T-helper 1 cell treated with Interleukin-12 subunit alpha and Interleukin-12 subunit beta and Interleukin-4 antibody, amounts not matched to agents 30 μg/mL and 1 μg/mL, for 36 hours (primary cell): ENCODE results near the gene OR1F1.
"Not testable (repeated sequence)": the region's sequence is repeated elsewhere in the genome, so short reads cannot be mapped to it uniquely, and the experiment has no call there.

Source experiments
- H3K27ac Mint-ChIP-seq: one replicate; pipeline ENCODE4 v1.8.0; 2021; ENCODE audit warnings: mild to moderate bottlenecking, mixed read lengths
- H3K27me3 Mint-ChIP-seq: one replicate; pipeline ENCODE4 v1.8.0; 2021; ENCODE audit warnings: low read depth, mixed read lengths
- H3K36me3 Mint-ChIP-seq: one replicate; pipeline ENCODE4 v1.8.0; 2021; ENCODE audit warnings: low read depth, mixed read lengths
- H3K4me1 Mint-ChIP-seq: one replicate; pipeline ENCODE4 v1.8.0; 2021; ENCODE audit warnings: low read depth, mixed read lengths
- H3K4me3 Mint-ChIP-seq: one replicate; pipeline ENCODE4 v1.8.0; 2021; ENCODE audit warnings: mild to moderate bottlenecking, moderate library complexity, mixed read lengths
- H3K9me3 Mint-ChIP-seq: one replicate; pipeline ENCODE4 v1.8.0; 2021; ENCODE audit warnings: mixed read lengths

OR1F1 gene

DNA sequence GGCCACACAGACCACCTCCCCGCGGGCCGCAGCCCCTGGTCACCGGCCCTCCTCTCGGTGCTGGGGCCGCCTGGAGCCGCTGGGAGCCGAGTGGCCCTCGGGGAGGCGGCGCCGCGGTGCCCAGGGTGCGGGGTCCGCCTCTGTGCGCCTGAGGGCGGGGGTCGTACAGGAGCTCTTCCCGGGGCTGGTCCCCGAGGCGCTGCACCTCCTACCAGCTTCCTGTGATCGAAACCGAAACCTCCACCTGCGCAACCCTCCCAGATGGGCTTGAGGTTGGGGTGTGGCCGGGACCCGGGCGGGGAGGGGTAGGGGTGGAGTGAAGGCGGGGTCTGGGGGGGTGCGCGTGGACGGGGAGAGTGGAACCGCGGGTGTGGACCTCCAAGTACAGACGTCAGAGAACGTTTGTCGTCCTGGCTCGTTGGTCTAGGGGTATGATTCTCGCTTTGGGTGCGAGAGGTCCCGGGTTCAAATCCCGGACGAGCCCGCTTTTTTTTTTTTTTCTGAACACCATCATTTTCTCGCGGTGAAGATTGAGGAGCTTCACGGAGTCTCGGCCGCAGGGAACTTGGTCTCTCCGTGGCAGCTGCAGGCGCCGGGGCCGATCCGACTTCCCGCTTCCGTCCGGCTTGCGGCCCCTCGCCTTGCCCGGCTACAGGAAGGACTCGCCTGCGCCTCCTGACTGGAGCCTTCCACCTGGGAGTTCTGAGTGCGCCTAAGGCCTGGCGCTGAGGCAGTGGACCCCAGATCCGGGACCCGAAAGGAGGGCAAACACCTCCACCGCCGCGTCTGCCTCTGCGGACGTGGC lies 29.3 kb upstream of the OR1F1 start:
- Mint-ChIP-seq H3K4me3 (peak overlapping the region; percentile 90), H3K4me1 (peaks cover 26% of the 10 kb centered on the region), H3K9me3 (no peaks in the 10 kb centered on the region), H3K27ac (peak overlapping the region; percentile 91), H3K36me3 (peaks cover 4% of the 10 kb centered on the region), H3K27me3 (peaks cover 17% of the 10 kb centered on the region)

- H3K4me1 Mint-ChIP-seq = peaks cover 30% of the 10 kb centered on the region
- peaks cover 4% of the 10 kb centered on the region for H3K36me3 Mint-ChIP-seq
- no peaks in the 10 kb centered on the region for H3K9me3 Mint-ChIP-seq
- peak overlapping the region; percentile 53 for H3K4me3 Mint-ChIP-seq
- no peak overlapping the region for H3K27ac Mint-ChIP-seq
- peaks cover 17% of the 10 kb centered on the region for H3K27me3 Mint-ChIP-seq
Observed at GRCh38 chr16:3161235-3162018, 26.6 kb upstream of the OR1F1 start.

GRCh38 chr16:3164121-3164991 lies 23.6 kb upstream of the OR1F1 start:
- Mint-ChIP-seq H3K4me3 (no peak overlapping the region), H3K36me3 (no peaks in the 10 kb centered on the region), H3K4me1 (peaks cover 14% of the 10 kb centered on the region), H3K9me3 (no peaks in the 10 kb centered on the region), H3K27ac (no peak overlapping the region), H3K27me3 (peaks cover 15% of the 10 kb centered on the region)

GRCh38 chr16:3165111-3165822 lies 22.7 kb upstream of the OR1F1 start:
- Mint-ChIP-seq H3K36me3 (no peaks in the 10 kb centered on the region), H3K9me3 (no peaks in the 10 kb centered on the region), H3K27ac (peak overlapping the region; percentile 64), H3K4me3 (peak overlapping the region; percentile 2), H3K27me3 (peaks cover 24% of the 10 kb centered on the region), H3K4me1 (peaks cover 14% of the 10 kb centered on the region)

- Mint-ChIP-seq H3K9me3 (no peaks in the 10 kb centered on the region), H3K27me3 (peaks cover 37% of the 10 kb centered on the region), H3K4me1 (peaks cover 21% of the 10 kb centered on the region), H3K36me3 (peaks cover 4% of the 10 kb centered on the region), H3K27ac (no peak overlapping the region), H3K4me3 (no peak overlapping the region)
Observed at GRCh38 chr16:3166505-3166886, 21.5 kb upstream of the OR1F1 start.

DNA sequence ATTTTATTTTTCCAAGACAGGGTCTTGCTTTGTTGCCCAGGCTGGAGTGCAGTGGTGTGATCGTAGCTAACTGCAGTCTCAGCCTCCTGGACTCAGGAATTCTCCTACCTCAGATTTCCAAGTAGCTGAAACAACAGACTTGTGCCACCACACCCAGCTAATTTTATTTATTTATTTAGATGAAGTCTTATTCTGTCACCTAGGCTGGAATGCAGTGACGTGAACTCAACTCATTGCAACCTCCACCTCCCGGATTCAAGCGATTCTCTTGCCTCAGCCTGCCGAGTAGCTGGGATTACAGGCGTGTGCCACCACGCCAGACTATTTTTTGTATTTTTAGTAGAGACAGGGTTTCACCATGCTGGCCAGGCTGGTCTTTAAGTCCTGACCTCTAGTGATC lies 19.3 kb upstream of the OR1F1 start:
- H3K9me3 Mint-ChIP-seq, H3K4me3 Mint-ChIP-seq, H3K36me3 Mint-ChIP-seq: not testable (repeated sequence)

GRCh38 chr16:3170440-3171180 lies 17.4 kb upstream of the OR1F1 start:
- Mint-ChIP-seq H3K27me3 (peaks cover 60% of the 10 kb centered on the region), H3K27ac (no peak overlapping the region), H3K4me3 (peak overlapping the region; percentile 67), H3K9me3 (no peaks in the 10 kb centered on the region), H3K4me1 (peaks cover 24% of the 10 kb centered on the region), H3K36me3 (peaks cover 4% of the 10 kb centered on the region)

More for the DNA sequence above, 19.3 kb upstream of the OR1F1 start:
- peaks cover 46% of the 10 kb centered on the region for H3K27me3 Mint-ChIP-seq
- not testable (repeated sequence) for H3K27ac Mint-ChIP-seq
- peaks cover 24% of the 10 kb centered on the region for H3K4me1 Mint-ChIP-seq

DNA sequence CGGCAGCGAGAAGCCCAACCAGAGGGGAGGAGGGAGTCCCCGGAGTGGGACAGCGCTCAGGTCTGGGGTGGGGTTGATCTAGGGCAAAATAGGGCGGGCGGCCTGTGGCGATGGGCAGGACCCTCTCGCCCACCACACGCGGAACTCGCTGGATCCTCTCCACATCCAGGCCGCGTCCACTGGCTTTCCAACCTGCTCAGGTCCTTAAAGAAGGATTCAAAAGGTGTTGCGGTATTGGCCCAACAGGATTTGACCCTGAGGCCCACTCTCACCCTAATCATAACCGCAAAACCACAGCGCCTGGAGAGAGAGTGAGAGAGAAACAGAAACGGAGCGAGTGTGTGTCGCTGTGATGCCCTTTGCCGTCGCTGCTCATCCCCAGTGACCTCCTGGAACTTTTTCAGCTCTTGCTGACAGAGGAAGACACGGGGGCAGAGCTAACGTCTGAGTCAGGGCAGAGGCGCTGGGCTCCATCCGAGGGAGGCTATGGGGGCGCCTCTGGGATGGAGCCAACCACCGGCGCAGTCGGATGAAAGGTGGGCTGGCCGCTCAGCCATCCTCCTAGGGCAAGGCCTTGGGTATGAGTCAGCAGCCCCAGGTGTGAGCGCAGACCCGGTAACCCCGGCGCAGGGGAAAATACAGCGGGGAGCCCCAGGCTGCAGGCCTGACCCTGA lies 16.7 kb upstream of the OR1F1 start:
- Mint-ChIP-seq H3K4me1 (peaks cover 23% of the 10 kb centered on the region), H3K9me3 (no peaks in the 10 kb centered on the region), H3K36me3 (peaks cover 4% of the 10 kb centered on the region), H3K4me3 (peak overlapping the region; percentile 67), H3K27me3 (peaks cover 67% of the 10 kb centered on the region), H3K27ac (peak overlapping the region; percentile 82)

- Mint-ChIP-seq H3K4me3 (peak overlapping the region; percentile 67), H3K27ac (peak overlapping the region; percentile 82), H3K9me3 (no peaks in the 10 kb centered on the region), H3K36me3 (peaks cover 4% of the 10 kb centered on the region), H3K4me1 (peaks cover 23% of the 10 kb centered on the region), H3K27me3 (peaks cover 73% of the 10 kb centered on the region)
Observed at GRCh38 chr16:3171855-3172593, 16.0 kb upstream of the OR1F1 start.

GRCh38 chr16:3173892-3174617 lies 13.9 kb upstream of the OR1F1 start:
- peaks cover 79% of the 10 kb centered on the region for H3K27me3 Mint-ChIP-seq
- no peaks in the 10 kb centered on the region for H3K9me3 Mint-ChIP-seq
- peaks cover 4% of the 10 kb centered on the region for H3K36me3 Mint-ChIP-seq
- peak overlapping the region; percentile 60 for H3K4me3 Mint-ChIP-seq
- H3K4me1 Mint-ChIP-seq = peaks cover 23% of the 10 kb centered on the region
- peak overlapping the region; percentile 62 for H3K27ac Mint-ChIP-seq

DNA sequence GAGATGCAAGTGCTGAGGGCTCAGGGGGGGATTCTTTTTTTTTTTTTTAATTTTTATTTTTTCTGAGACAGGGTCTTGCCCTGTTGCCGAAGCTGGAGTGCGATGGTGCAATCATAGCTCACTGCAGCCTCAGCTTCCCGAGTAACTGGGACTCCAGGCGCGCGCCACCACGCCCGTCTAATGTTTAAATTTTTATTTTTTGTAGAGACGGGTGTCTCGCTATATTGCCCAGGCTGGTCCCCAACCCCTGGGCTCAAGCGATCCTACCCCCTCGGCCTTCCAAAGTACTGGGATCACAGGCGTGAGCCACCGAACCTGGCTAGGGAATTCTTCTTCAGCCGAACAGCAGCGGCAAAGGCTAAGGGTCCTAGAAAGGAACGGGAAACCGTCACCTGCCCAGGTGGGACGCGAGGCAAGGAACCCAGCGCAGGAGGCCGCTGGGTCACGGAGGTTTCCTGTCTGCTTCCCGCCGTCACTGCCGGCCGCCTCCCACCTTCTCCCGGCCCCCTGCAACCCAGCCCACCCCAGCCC lies 13.3 kb upstream of the OR1F1 start:
- H3K4me3 Mint-ChIP-seq = no peak overlapping the region
- H3K4me1 Mint-ChIP-seq = peaks cover 23% of the 10 kb centered on the region
- no peak overlapping the region for H3K27ac Mint-ChIP-seq
- peaks cover 4% of the 10 kb centered on the region for H3K36me3 Mint-ChIP-seq
- no peaks in the 10 kb centered on the region for H3K9me3 Mint-ChIP-seq
- peaks cover 79% of the 10 kb centered on the region for H3K27me3 Mint-ChIP-seq
